ENCODE data around the gene ADRM1.

ADRM1 gene

GRCh38 chr20:62280303-62280702 is 22.5 kb upstream of the ADRM1 start:
- no peak for DNase-seq (ENCODE audit: low read depth in 2 of 2)

GRCh38 chr20:62281161-62281933 is 21.4 kb upstream of the ADRM1 start:
- DNase-seq (ENCODE audit: low read depth in 2 of 2) = no peak

GRCh38 chr20:62282103-62282502 is 20.7 kb upstream of the ADRM1 start:
- DNase-seq (ENCODE audit: low read depth in 2 of 2) = no peak

GRCh38 chr20:62282877-62283503 is 19.8 kb upstream of the ADRM1 start:
- DNase-seq (ENCODE audit: low read depth in 2 of 2) = no peak

- DNase-seq (ENCODE audit: low read depth in 2 of 2) = no peak
These were observed 18.3 kb upstream of the ADRM1 start for GRCh38 chr20:62284448-62284847.

- no peak for DNase-seq (ENCODE audit: low read depth in 2 of 2)
These were observed 17.6 kb upstream of the ADRM1 start for GRCh38 chr20:62285151-62285550.

GRCh38 chr20:62285722-62286121 is 17.1 kb upstream of the ADRM1 start:
- no peak for DNase-seq (ENCODE audit: low read depth in 2 of 2)

GRCh38 chr20:62286493-62287064 is 16.2 kb upstream of the ADRM1 start:
- DNase-seq (ENCODE audit: low read depth in 2 of 2) = no peak

- no peak for DNase-seq (ENCODE audit: low read depth in 2 of 2)
These were observed 15.7 kb upstream of the ADRM1 start for GRCh38 chr20:62287129-62287528.

GRCh38 chr20:62287759-62288534 is 14.8 kb upstream of the ADRM1 start:
- no peak for DNase-seq (ENCODE audit: low read depth in 2 of 2)

GRCh38 chr20:62288535-62289105 is 14.2 kb upstream of the ADRM1 start:
- no peak for DNase-seq (ENCODE audit: low read depth in 2 of 2)

GRCh38 chr20:62289131-62289530 is 13.7 kb upstream of the ADRM1 start:
- no peak for DNase-seq (ENCODE audit: low read depth in 2 of 2)

GRCh38 chr20:62289898-62290297 is 12.9 kb upstream of the ADRM1 start:
- DNase-seq (ENCODE audit: low read depth in 2 of 2) = no peak

- no peak for DNase-seq (ENCODE audit: low read depth in 2 of 2)
These were observed 11.3 kb upstream of the ADRM1 start for GRCh38 chr20:62291251-62292066.

GRCh38 chr20:62292108-62292507 is 10.7 kb upstream of the ADRM1 start:
- no peak for DNase-seq (ENCODE audit: low read depth in 2 of 2)

GRCh38 chr20:62293111-62293784 is 9.5 kb upstream of the ADRM1 start:
- DNase-seq (ENCODE audit: low read depth in 2 of 2) = no peak

GRCh38 chr20:62293946-62294345 is 8.9 kb upstream of the ADRM1 start:
- DNase-seq (ENCODE audit: low read depth in 2 of 2) = no peak

GRCh38 chr20:62294516-62294915 is 8.3 kb upstream of the ADRM1 start:
- DNase-seq (ENCODE audit: low read depth in 2 of 2) = no peak

- DNase-seq (ENCODE audit: low read depth in 2 of 2) = no peak
These were observed 5.9 kb upstream of the ADRM1 start for GRCh38 chr20:62296724-62297448.

Measured in stimulated activated CD4-positive, alpha-beta T cell treated with anti-CD3 and anti-CD28 coated beads, Interleukin-1b, Interleukin-23, amount 100 ng/mL, for 1 hour (primary cell).